Breast epithelium (tissue), 4 donors: ENCODE measurements around the gene ADCY2. TPM values are rescaled to one million over a fixed set of nuclear protein-coding genes. Genes with fewer than 3 reads are reported as not detected.

Experiments used
- DNase-seq, 2 donors: peaks; one replicate each; pipeline ENCODE4 v3.0.0-alpha.2; 2019; ENCODE audit warnings: low spot score in 2 of 2
- H3K27ac ChIP-seq, 2 donors: fragments of 200-600 bp; sonication (generic) in 1 of 2; one replicate each; pipeline ENCODE4 v1.5.1; 2016 to 2019; ENCODE audit warnings: mild to moderate bottlenecking in 1 of 2
- H3K27me3 ChIP-seq, 2 donors: fragments of 200-600 bp; sonication (generic) in 1 of 2; one replicate each; pipeline versions ENCODE4 v1.5.1 to v1.6.0; 2017 to 2019; ENCODE audit warnings: control low read depth in 1 of 2, mild to moderate bottlenecking in 1 of 2
- H3K36me3 ChIP-seq: fragments of 200-600 bp; one replicate; pipeline ENCODE4 v1.5.1; 2019
- H3K4me1 ChIP-seq, 2 donors: fragments of 200-600 bp; sonication (generic); one replicate each; pipeline ENCODE4 v1.5.1; 2016 to 2019; ENCODE audit warnings: control low read depth in 1 of 2
- H3K4me3 ChIP-seq, 3 donors: fragments of 200-600 bp; sonication (generic); 1 replicate in 2 of 3; 2 replicates in 1 of 3; pipeline ENCODE4 v1.5.1; 2016 to 2019; ENCODE audit warnings: mild to moderate bottlenecking in 3 of 3, moderate library complexity in 2 of 3
- H3K9me3 ChIP-seq, 2 donors: fragments of 200-600 bp; sonication (generic) in 1 of 2; one replicate each; pipeline ENCODE4 v1.5.1; 2016 to 2019; ENCODE audit warnings: control low read depth in 1 of 2
- CTCF ChIP-seq, 3 donors: fragments of 450-650 bp; IDR thresholded peaks; one replicate each; pipeline ENCODE4 v1.5.1; 2016 to 2017; ENCODE audit warnings: antibody characterized with exemption in 3 of 3, mild to moderate bottlenecking in 3 of 3, moderate library complexity in 3 of 3
- POLR2A ChIP-seq: fragments of 450-650 bp; IDR thresholded peaks from one replicate; pipeline ENCODE4 v1.6.1; 2016; ENCODE audit warnings: antibody characterized with exemption, mild to moderate bottlenecking, moderate library complexity
- POLR2AphosphoS5 ChIP-seq, 3 donors: sonication (generic); formaldehyde crosslinking; IDR thresholded peaks; one replicate each; pipeline ENCODE4 v1.6.1; 2017; ENCODE audit warnings: antibody characterized with exemption in 3 of 3
- intact Hi-C: fragments of 100-400 bp; cut with DNase I; formaldehyde crosslinking; loops from one replicate; pipeline ENCODE4 v1.15.1; 2023; ENCODE audit warnings: low total_unique reads
- total RNA-seq, 3 donors: library from RNA; depleted of rRNA; stranded (reverse); fragments of >200 nt; gene quantifications; one replicate each; pipeline ENCODE4 v1.1.0, GENCODE V29; 2016

The ADCY2 gene
- total RNA-seq, 3 donors from 2014 or later = 3.8 to 30.1 (median 4.9) TPM

GRCh38 chr5:7849681-7850394, 453.9 kb downstream of the ADCY2 start:
- DNase-seq = no peak
- TF ChIP-seq POLR2A (no peak), POLR2AphosphoS5 (IDR thresholded peaks at IDR 0.05) (no peak), CTCF (IDR thresholded peaks at IDR 0.05) (no peak)
- Histone ChIP-seq H3K4me1 (peaks cover 0 to 3% of the 10 kb centered on the region in 2 donors), H3K4me3 (peak overlapping the region; percentile 45 to 87 (median 64)), H3K27me3 (no peaks in the 10 kb centered on the region), H3K27ac (peak overlapping the region in 1 of 2 donors; percentile 81), H3K36me3 (no peaks in the 10 kb centered on the region), H3K9me3 (no peaks in the 10 kb centered on the region)
- intact Hi-C loops = no loop called here

GRCh38 chr5:7850395-7851239, 454.7 kb downstream of the ADCY2 start, which contains the start of gene CFAP90:
Gene CFAP90, minus strand, starts transcription at chr5:7851133. Its CDS starts 112 bp downstream, at chr5:7851021.
- intact Hi-C loops = no loop called here
- peak in 1 of 2 donors; percentile 67 for DNase-seq
- Histone ChIP-seq H3K4me3 (peak within 1 kb of the TSS; percentile 45 to 87 (median 64)), H3K27me3 (no peaks in the 10 kb centered on the region), H3K27ac (peak within 1 kb of the TSS; percentile 64 to 82), H3K4me1 (peaks cover 0 to 3% of the 10 kb centered on the region in 2 donors), H3K36me3 (no peaks in the 10 kb centered on the region), H3K9me3 (no peaks in the 10 kb centered on the region)
- no peak for TF ChIP-seq POLR2AphosphoS5 (IDR thresholded peaks at IDR 0.05)
- TF ChIP-seq CTCF (IDR thresholded peaks at IDR 0.05) = peak; percentile 10 to 45 (median 36)
- TF ChIP-seq POLR2A = no peak

- Histone ChIP-seq H3K27me3 (no peaks in the 10 kb centered on the region), H3K4me3 (peak overlapping the region; percentile 45 to 87 (median 64)), H3K4me1 (peaks cover 0 to 3% of the 10 kb centered on the region in 2 donors), H3K9me3 (no peaks in the 10 kb centered on the region), H3K36me3 (no peaks in the 10 kb centered on the region), H3K27ac (peak overlapping the region; percentile 64 to 81)
- TF ChIP-seq CTCF (IDR thresholded peaks at IDR 0.05) = no peak
- no peak for TF ChIP-seq POLR2A
- no peak for TF ChIP-seq POLR2AphosphoS5 (IDR thresholded peaks at IDR 0.05)
- intact Hi-C loops = no loop called here
- DNase-seq = no peak
These were observed 455.3 kb downstream of the ADCY2 start for GRCh38 chr5:7851240-7851592.

GRCh38 chr5:7851617-7852289, 455.8 kb downstream of the ADCY2 start:
- H3K4me3 ChIP-seq = peak overlapping the region in 1 of 3 donors; percentile 87

More at GRCh38 chr5:7851617-7852289, 455.8 kb downstream of the ADCY2 start:
- no peaks in the 10 kb centered on the region for H3K9me3 ChIP-seq
- DNase-seq = no peak
- H3K4me1 ChIP-seq = peaks cover 0 to 3% of the 10 kb centered on the region in 2 donors
- H3K27me3 ChIP-seq = no peaks in the 10 kb centered on the region
- H3K27ac ChIP-seq = peak overlapping the region; percentile 64 to 82
- no peaks in the 10 kb centered on the region for H3K36me3 ChIP-seq
- no peak for TF ChIP-seq POLR2AphosphoS5 (IDR thresholded peaks at IDR 0.05)
- no peak for TF ChIP-seq POLR2A
- no peak for TF ChIP-seq CTCF (IDR thresholded peaks at IDR 0.05)
- intact Hi-C loops = no loop called here
